PFSK-1 (cell line): ENCODE results near the gene LAD1.

ENCODE experiments used
- FOXP2 ChIP-seq: optimal IDR thresholded peaks from 2 replicates; pipeline ENCODE3; 2011; ENCODE audit warnings: borderline replicate concordance, control low read depth, inconsistent platforms; ENCODE audit not compliant: insufficient read depth; ENCODE audit errors: extremely low read length, extremely low read depth
- POLR2AphosphoS5 ChIP-seq: IDR thresholded peaks from 2 replicates; pipeline ENCODE4 v1.6.1; 2012; ENCODE audit warnings: low read depth, mild to moderate bottlenecking, control low read depth, low read length, moderate library complexity
- SIN3A ChIP-seq: IDR thresholded peaks from 2 replicates; pipeline ENCODE4 v1.6.1; 2012; ENCODE audit warnings: mild to moderate bottlenecking, low read length, moderate library complexity, borderline replicate concordance; ENCODE audit not compliant: insufficient read depth
- TAF1 ChIP-seq: IDR thresholded peaks from 2 replicates; pipeline ENCODE4 v1.6.1; 2012; ENCODE audit warnings: low read length, control low read depth, borderline replicate concordance; ENCODE audit not compliant: insufficient read depth
- TF ChIP-seq, protein P1 (sequence below), 2 experiments: IDR thresholded peaks; 2 replicates each; pipeline versions ENCODE4 v1.6.1 to v1.8.0; 2011 to 2012; ENCODE audit warnings: low read depth in 2 of 2, low read length in 2 of 2, control low read depth in 1 of 2, inconsistent platforms in 1 of 2, mild to moderate bottlenecking in 1 of 2, moderate library complexity in 1 of 2; ENCODE audit not compliant: insufficient read depth in 1 of 2

Gene LAD1

DNA sequence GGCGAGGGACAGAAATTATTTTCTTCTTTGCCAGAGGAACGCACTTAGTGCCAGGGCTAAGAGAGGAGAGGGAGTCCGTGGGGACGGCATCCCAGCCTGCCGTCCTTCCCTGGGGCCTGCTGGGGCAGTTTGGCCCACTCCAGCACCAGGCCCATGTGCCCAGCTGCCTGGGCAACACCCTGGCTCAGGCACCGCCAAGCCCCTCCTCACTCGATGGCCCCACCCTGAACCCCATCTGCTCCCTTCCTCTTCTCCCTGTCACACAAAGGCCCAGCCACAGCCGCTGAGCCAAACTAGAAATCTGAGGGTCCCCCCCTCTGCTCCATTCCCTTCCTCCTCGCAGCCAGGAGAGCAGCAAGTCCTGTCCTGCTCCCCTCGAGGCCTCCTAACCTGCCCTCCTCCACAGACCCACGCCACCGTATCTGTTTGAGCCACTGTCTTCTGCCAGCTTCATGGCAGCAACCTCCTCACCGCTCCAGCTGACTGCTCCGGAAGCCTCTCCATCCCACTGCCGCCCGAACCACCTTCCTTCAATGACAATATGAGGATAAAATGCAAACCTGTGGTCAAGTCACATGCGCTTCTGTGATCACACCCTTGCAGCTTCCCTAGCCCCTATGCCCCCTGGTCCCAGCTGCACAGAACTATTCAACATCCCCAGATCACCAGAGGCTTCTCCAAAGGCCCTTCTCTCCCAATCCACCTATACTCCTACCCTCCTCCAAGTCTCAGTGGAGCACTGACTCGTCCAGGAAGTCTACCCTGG is 30.8 kb upstream of the LAD1 start:
- TF ChIP-seq, protein P1, sequence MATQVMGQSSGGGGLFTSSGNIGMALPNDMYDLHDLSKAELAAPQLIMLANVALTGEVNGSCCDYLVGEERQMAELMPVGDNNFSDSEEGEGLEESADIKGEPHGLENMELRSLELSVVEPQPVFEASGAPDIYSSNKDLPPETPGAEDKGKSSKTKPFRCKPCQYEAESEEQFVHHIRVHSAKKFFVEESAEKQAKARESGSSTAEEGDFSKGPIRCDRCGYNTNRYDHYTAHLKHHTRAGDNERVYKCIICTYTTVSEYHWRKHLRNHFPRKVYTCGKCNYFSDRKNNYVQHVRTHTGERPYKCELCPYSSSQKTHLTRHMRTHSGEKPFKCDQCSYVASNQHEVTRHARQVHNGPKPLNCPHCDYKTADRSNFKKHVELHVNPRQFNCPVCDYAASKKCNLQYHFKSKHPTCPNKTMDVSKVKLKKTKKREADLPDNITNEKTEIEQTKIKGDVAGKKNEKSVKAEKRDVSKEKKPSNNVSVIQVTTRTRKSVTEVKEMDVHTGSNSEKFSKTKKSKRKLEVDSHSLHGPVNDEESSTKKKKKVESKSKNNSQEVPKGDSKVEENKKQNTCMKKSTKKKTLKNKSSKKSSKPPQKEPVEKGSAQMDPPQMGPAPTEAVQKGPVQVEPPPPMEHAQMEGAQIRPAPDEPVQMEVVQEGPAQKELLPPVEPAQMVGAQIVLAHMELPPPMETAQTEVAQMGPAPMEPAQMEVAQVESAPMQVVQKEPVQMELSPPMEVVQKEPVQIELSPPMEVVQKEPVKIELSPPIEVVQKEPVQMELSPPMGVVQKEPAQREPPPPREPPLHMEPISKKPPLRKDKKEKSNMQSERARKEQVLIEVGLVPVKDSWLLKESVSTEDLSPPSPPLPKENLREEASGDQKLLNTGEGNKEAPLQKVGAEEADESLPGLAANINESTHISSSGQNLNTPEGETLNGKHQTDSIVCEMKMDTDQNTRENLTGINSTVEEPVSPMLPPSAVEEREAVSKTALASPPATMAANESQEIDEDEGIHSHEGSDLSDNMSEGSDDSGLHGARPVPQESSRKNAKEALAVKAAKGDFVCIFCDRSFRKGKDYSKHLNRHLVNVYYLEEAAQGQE (IDR thresholded peaks at IDR 0.05; ENCODE audit: insufficient read depth in 1 of 2, low read depth in 2 of 2, low read length in 2 of 2) = no peak
- no peak for TF ChIP-seq TAF1
- TF ChIP-seq FOXP2 = no peak
- no peak for TF ChIP-seq POLR2AphosphoS5
- no peak for TF ChIP-seq SIN3A

DNA sequence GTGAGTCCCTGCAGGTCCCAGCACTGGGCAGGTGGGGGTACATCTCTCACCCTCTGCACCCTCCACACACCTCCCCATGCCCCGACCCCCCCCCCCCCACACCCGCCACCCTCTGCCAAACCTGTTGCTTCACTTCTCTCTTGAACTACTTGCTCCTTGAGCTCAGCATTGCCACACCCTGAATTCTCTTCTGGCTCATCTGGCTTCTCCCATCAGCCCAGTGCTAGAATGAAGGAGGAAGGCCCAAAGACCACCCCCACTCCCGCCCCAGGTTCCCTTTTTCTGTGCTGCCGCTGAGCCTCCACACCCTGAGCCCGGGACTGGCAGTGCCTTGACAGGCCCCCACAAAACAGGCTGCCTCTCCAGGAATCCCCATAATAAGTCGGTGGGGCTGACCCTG is 28.8 kb upstream of the LAD1 start:
- no peak for TF ChIP-seq POLR2AphosphoS5
- TF ChIP-seq TAF1 = no peak
- TF ChIP-seq FOXP2 = no peak
- TF ChIP-seq SIN3A = no peak
- TF ChIP-seq, protein P1 (IDR thresholded peaks at IDR 0.05; ENCODE audit: insufficient read depth in 1 of 2, low read depth in 2 of 2, low read length in 2 of 2) = no peak

GRCh38 chr1:201426479-201427310 is 27.6 kb upstream of the LAD1 start:
- TF ChIP-seq SIN3A = no peak
- TF ChIP-seq, protein P1 (IDR thresholded peaks at IDR 0.05; ENCODE audit: insufficient read depth in 1 of 2, low read depth in 2 of 2, low read length in 2 of 2) = no peak
- TF ChIP-seq TAF1 = no peak
- no peak for TF ChIP-seq POLR2AphosphoS5
- no peak for TF ChIP-seq FOXP2

DNA sequence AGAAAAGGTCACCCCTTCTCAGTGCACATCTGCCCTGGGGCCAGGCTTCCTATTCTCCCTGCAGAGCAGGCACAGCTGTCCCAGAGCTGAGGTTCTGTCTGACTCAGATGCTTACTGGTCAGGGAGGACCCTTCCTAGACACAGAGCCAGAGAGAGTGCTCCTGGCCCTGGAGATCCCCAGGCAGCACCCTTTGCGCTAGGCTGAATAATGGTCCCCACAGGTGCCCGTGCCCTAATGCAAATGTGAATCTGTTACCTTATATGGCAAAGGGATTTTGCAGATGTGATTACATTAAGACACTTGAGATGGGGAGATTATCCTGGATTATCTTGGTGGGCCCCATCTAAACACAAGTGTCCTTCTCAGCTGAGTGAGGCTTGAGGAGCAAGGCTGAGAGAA is 25.0 kb upstream of the LAD1 start:
- TF ChIP-seq TAF1 (no peak), FOXP2 (no peak), POLR2AphosphoS5 (no peak), SIN3A (no peak)
- TF ChIP-seq, protein P1 (IDR thresholded peaks at IDR 0.05; ENCODE audit: insufficient read depth in 1 of 2, low read depth in 2 of 2, low read length in 2 of 2) = no peak
